Measurements from ENCODE around the gene C1S.

Gene C1S

GRCh38 chr12:7066596-7066995 lies 6.1 kb downstream of the C1S start:
- no peak for TF ChIP-seq EZH2phosphoT487 (IDR thresholded peaks at IDR 0.05; ENCODE audit: borderline replicate concordance)
- TF ChIP-seq, protein P1, sequence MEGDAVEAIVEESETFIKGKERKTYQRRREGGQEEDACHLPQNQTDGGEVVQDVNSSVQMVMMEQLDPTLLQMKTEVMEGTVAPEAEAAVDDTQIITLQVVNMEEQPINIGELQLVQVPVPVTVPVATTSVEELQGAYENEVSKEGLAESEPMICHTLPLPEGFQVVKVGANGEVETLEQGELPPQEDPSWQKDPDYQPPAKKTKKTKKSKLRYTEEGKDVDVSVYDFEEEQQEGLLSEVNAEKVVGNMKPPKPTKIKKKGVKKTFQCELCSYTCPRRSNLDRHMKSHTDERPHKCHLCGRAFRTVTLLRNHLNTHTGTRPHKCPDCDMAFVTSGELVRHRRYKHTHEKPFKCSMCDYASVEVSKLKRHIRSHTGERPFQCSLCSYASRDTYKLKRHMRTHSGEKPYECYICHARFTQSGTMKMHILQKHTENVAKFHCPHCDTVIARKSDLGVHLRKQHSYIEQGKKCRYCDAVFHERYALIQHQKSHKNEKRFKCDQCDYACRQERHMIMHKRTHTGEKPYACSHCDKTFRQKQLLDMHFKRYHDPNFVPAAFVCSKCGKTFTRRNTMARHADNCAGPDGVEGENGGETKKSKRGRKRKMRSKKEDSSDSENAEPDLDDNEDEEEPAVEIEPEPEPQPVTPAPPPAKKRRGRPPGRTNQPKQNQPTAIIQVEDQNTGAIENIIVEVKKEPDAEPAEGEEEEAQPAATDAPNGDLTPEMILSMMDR (conservative IDR thresholded peaks at IDR 0.05; ENCODE audit: low read length) = no peak

DNA sequence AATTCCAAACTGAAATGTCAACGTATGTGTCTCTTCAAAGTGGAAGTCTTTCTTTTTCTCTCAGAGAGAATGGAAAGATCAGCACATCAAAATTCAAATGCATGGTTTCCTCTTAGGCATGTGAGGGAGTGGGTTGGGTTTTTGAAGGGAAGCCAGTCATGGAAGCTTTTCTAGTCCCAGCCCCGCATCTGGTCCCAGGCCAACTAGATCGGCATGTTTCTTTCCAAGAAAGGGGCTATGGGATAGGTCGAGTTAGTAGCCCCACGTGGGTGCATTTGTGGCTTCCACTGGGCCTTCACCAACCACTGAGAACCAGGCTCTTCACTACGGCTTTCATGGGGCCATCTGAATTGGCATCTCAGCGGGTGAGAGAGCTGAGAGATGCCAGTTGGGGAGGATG lies 6.6 kb downstream of the C1S start:
- H3K9ac ChIP-seq (ENCODE audit: low read depth, low read length, poor library complexity, severe bottlenecking) = no peak overlapping the region

More at GRCh38 chr12:7066596-7066995, 6.1 kb downstream of the C1S start:
- Histone ChIP-seq H3K79me2 (ENCODE audit: insufficient read depth, low read length) (no peaks in the 10 kb centered on the region), H3K36me3 (ENCODE audit: insufficient read depth, low read length) (no peaks in the 10 kb centered on the region), H3K9ac (ENCODE audit: low read depth, low read length, poor library complexity, severe bottlenecking) (no peak overlapping the region), H2AFZ (ENCODE audit: low read length) (no peak overlapping the region), H3F3A (ENCODE audit: low read depth) (no peaks in the 10 kb centered on the region), H3K4me3 (ENCODE audit: low read length, poor library complexity, severe bottlenecking) (no peak overlapping the region), H3K9me2 (replicated peaks; ENCODE audit: low read depth, low read length) (no peaks in the 10 kb centered on the region), H3K27me3 (ENCODE audit: insufficient read depth, low read length, poor library complexity, severe bottlenecking) (no peaks in the 10 kb centered on the region), H3K9me3 (ENCODE audit: insufficient read depth, low read depth, low read length) (no peaks in the 10 kb centered on the region), H3K4me1 (ENCODE audit: insufficient read depth, low read length, poor library complexity, severe bottlenecking) (no peaks in the 10 kb centered on the region), H3K4me2 (ENCODE audit: low read depth, low read length, poor library complexity, severe bottlenecking) (no peak overlapping the region), H4K20me1 (ENCODE audit: insufficient read depth, low read length, poor library complexity, severe bottlenecking) (no peaks in the 10 kb centered on the region)

DNA sequence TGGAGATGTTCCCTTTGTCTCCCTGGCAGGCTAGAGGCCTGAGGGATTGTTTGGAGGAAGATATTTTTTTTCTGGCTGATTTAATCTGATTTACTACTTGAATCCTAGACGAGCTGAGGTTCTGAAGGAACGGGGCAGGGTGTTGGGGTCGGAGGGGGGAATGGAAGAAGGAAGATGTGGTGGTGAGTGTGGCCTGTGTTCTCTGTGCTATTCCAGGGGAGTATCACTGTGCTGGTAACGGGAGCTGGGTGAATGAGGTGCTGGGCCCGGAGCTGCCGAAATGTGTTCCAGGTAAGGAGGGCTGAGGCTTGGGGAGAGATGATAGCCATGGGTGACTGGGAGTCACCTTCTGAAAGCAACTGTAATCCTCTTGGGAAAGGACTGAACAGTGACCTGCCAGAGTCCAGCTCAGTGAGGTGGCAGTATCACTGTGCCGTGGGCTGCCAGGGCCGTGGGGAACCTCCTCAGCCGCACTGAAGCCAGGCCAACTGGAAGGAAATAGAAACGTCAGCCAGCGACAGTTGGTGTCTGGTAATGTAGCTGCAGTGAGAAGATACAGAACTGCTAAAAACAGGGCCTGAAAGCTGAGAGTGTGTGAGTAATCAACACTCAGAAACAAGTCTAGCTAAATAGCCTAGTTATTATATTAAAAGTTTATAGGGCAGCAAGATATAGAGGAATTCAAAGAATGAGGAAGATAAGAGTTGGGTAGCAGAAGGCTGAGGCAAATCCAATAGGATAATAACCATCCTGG lies 7.9 kb downstream of the C1S start:
- no peak overlapping the region for H2AFZ ChIP-seq (ENCODE audit: low read length)
- no peaks in the 10 kb centered on the region for H4K20me1 ChIP-seq (ENCODE audit: insufficient read depth, low read length, poor library complexity, severe bottlenecking)
- H3K79me2 ChIP-seq (ENCODE audit: insufficient read depth, low read length) = no peaks in the 10 kb centered on the region
- no peak overlapping the region for H3K4me3 ChIP-seq (ENCODE audit: low read length, poor library complexity, severe bottlenecking)
- H3K4me2 ChIP-seq (ENCODE audit: low read depth, low read length, poor library complexity, severe bottlenecking) = no peak overlapping the region
- no peaks in the 10 kb centered on the region for H3F3A ChIP-seq (ENCODE audit: low read depth)
- no peak for TF ChIP-seq EZH2phosphoT487 (IDR thresholded peaks at IDR 0.05; ENCODE audit: borderline replicate concordance)
- TF ChIP-seq, protein P1 (conservative IDR thresholded peaks at IDR 0.05; ENCODE audit: low read length) = no peak
- H3K9me3 ChIP-seq (ENCODE audit: insufficient read depth, low read depth, low read length) = no peaks in the 10 kb centered on the region
- H3K9me2 ChIP-seq (replicated peaks; ENCODE audit: low read depth, low read length) = no peaks in the 10 kb centered on the region
- no peaks in the 10 kb centered on the region for H3K4me1 ChIP-seq (ENCODE audit: insufficient read depth, low read length, poor library complexity, severe bottlenecking)
- no peaks in the 10 kb centered on the region for H3K27me3 ChIP-seq (ENCODE audit: insufficient read depth, low read length, poor library complexity, severe bottlenecking)
- H3K36me3 ChIP-seq (ENCODE audit: insufficient read depth, low read length) = no peaks in the 10 kb centered on the region
- H3K9ac ChIP-seq (ENCODE audit: low read depth, low read length, poor library complexity, severe bottlenecking) = no peak overlapping the region

More for the DNA sequence above, 6.6 kb downstream of the C1S start:
- Histone ChIP-seq H3K27me3 (ENCODE audit: insufficient read depth, low read length, poor library complexity, severe bottlenecking) (no peaks in the 10 kb centered on the region), H2AFZ (ENCODE audit: low read length) (no peak overlapping the region), H3K4me1 (ENCODE audit: insufficient read depth, low read length, poor library complexity, severe bottlenecking) (no peaks in the 10 kb centered on the region), H3K79me2 (ENCODE audit: insufficient read depth, low read length) (no peaks in the 10 kb centered on the region), H3K9me3 (ENCODE audit: insufficient read depth, low read depth, low read length) (no peaks in the 10 kb centered on the region), H3K4me3 (ENCODE audit: low read length, poor library complexity, severe bottlenecking) (no peak overlapping the region), H3K9me2 (replicated peaks; ENCODE audit: low read depth, low read length) (no peaks in the 10 kb centered on the region), H4K20me1 (ENCODE audit: insufficient read depth, low read length, poor library complexity, severe bottlenecking) (no peaks in the 10 kb centered on the region), H3F3A (ENCODE audit: low read depth) (no peaks in the 10 kb centered on the region), H3K36me3 (ENCODE audit: insufficient read depth, low read length) (no peaks in the 10 kb centered on the region), H3K4me2 (ENCODE audit: low read depth, low read length, poor library complexity, severe bottlenecking) (no peak overlapping the region)
- TF ChIP-seq, protein P1 (conservative IDR thresholded peaks at IDR 0.05; ENCODE audit: low read length) = no peak
- TF ChIP-seq EZH2phosphoT487 (IDR thresholded peaks at IDR 0.05; ENCODE audit: borderline replicate concordance) = no peak

Data from Loucy (cell line).